ENCODE measurements around the gene FOS. TPM values are rescaled to one million over a fixed set of nuclear protein-coding genes. Genes with fewer than 3 reads are reported as not detected.

Gene FOS
- total and polyA plus RNA-seq, 2 of the 4 experiments (the other 2 are of a cell fraction), result 53.6 to 171 TPM

DNA sequence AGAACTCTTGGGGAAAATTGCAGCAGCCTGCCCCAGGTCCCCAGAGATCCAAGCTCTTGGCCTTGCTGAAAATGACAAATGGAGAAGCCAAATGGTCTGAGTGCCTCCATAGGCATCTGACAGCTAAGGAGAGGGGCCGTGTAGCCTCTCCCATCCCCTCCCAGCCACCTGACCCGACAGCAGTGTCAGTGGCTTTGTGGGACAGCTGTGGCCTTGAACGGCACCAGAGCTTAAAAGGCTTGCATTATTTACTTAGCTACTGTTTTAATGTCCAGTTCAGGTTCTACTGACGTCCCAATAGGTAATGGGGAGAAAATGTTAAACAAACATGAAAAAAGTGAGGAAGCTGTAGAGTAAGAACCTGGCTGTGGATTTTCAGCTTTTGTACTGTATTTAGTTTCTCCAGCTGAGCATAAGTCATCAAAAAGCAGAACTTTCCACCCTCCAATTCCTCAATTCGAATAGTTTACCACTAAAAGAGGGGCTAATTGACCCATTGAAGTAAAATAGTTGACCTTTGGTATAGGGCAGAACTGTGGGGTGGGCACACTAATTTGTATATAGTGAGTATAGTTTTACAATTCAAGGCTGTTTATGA lies 50.0 kb downstream of the FOS start:
- H4K91ac ChIP-seq (ENCODE audit: insufficient read depth, low read depth, low read length), result no peak overlapping the region
- H2BK5ac ChIP-seq (ENCODE audit: low read depth, low read length, poor library complexity, severe bottlenecking), result no peak overlapping the region
- H3K14ac ChIP-seq (replicated peaks; ENCODE audit: low read depth, low read length), result no peak overlapping the region
- no peaks in the 10 kb centered on the region for H3K4me1 ChIP-seq (ENCODE audit: control insufficient read depth, insufficient read depth, low read length)
- TF ChIP-seq MAFK (IDR thresholded peaks at IDR 0.05; ENCODE audit: low read depth, low read length) (no peak), MXI1 (IDR thresholded peaks at IDR 0.05; ENCODE audit: borderline replicate concordance, low read depth, low read length) (no peak)
- no peak overlapping the region for H2AK9ac ChIP-seq (replicated peaks; ENCODE audit: low read depth, low read length, poor library complexity)
- ChIA-PET CTCF (interaction anchor here (1.6 kb wide), 1 partner anchor 18 kb away, joined by 3 read pairs; no protein-coding TSS in a partner anchor), POLR2A (ENCODE audit: unreplicated experiment) (no interaction called here)
- H3K36me3 ChIP-seq (ENCODE audit: control insufficient read depth, insufficient read depth, low read length), result no peaks in the 10 kb centered on the region
- DNase-seq (no peak), ATAC-seq (ENCODE audit: low read depth) (no peak)
- no peak overlapping the region for H2BK120ac ChIP-seq (ENCODE audit: low read depth, low read length)
- dilution Hi-C loops (cut with HindIII; ENCODE audit: low sequenced_read_pairs, unreplicated experiment) (no loop called here), in situ Hi-C loops (cut with MboI; ENCODE audit: low sequenced_read_pairs) (no loop called here), intact Hi-C loops (cut with micrococcal nuclease) (no loop called here)
- H2BK15ac ChIP-seq (ENCODE audit: low read depth, low read length), result no peak overlapping the region
- no peak overlapping the region for H2AFZ ChIP-seq (replicated peaks; ENCODE audit: low read length, poor library complexity)
- H3K23ac ChIP-seq (ENCODE audit: low read depth, low read length), result no peak overlapping the region
- no peak overlapping the region for H4K8ac ChIP-seq (ENCODE audit: low read depth in 2 of 2, low read length in 2 of 2)
- H3K4me3 ChIP-seq (ENCODE audit: insufficient read depth, low read depth, low read length), result no peak overlapping the region
- no peak overlapping the region for H3K56ac ChIP-seq (ENCODE audit: extremely low read depth, insufficient read depth, low read length)
- WGBS, 2 experiments (ENCODE audit: extremely low coverage in 2 of 2, insufficient read length in 1 of 2), result no CpG with 5 or more reads among the region's 5 CpGs
- H3K4me2 ChIP-seq (ENCODE audit: low read depth, low read length), result no peak overlapping the region
- peaks cover 44% of the 10 kb centered on the region for H3K27me3 ChIP-seq (ENCODE audit: control insufficient read depth, insufficient read depth, low read length)
- no peak overlapping the region for H4K5ac ChIP-seq (ENCODE audit: low read depth, low read length)
- H3K4ac ChIP-seq (ENCODE audit: low read depth, low read length), result no peak overlapping the region
- no peak overlapping the region for H2BK20ac ChIP-seq (ENCODE audit: low read depth, low read length)
- BruUV-seq (replicated peaks), result no TSS peak
- no peaks in the 10 kb centered on the region for H3K9me1 ChIP-seq (ENCODE audit: insufficient read depth, low read length)
- no peaks in the 10 kb centered on the region; the same call in 1 of the 2 replicates for H4K20me1 ChIP-seq (ENCODE audit: insufficient read depth, low read length)
- H3K9ac ChIP-seq (ENCODE audit: low read depth, low read length), result no peak overlapping the region
- H3K27ac ChIP-seq (ENCODE audit: insufficient read depth, low read length), result no peak overlapping the region
- H2AK5ac ChIP-seq (ENCODE audit: low read depth, low read length), result no peak overlapping the region
- H3K9me3 ChIP-seq (ENCODE audit: control insufficient read depth, insufficient read depth, low read length), result no peaks in the 10 kb centered on the region
- no peaks in the 10 kb centered on the region for H3K79me1 ChIP-seq (ENCODE audit: low read depth in 1 of 2, low read length in 2 of 2)
- H3K18ac ChIP-seq (ENCODE audit: low read depth, low read length), result no peak overlapping the region

Measured in IMR-90 (cell line).